Hypothalamus (tissue), 51 donors: ENCODE data around the gene HIBCH.
A peak's percentile ranks its signal among the peaks of the same experiment; 100 is the strongest.
"Not testable (repeated sequence)": the region's sequence is repeated elsewhere in the genome, so short reads cannot be mapped to it uniquely, and the experiment has no call there.

Experiments used
- DNase-seq, 51 donors: peaks; one replicate each; lab custom pipeline; 2025; lab: John Stamatoyannopoulos, UW

HIBCH gene

GRCh38 chr2:190319555-190320498 lies at the start of gene HIBCH:
Gene HIBCH, minus strand, starts transcription at chr2:190319826. Its CDS starts 76 bp downstream, at chr2:190319750.
- DNase-seq, result peak; percentile 81 to 99 (median 96)

GRCh38 chr2:190367091-190367490 lies 47.5 kb upstream of the HIBCH start:
- DNase-seq, result no peak

- no peak for DNase-seq
These were observed 46.7 kb upstream of the HIBCH start for GRCh38 chr2:190366248-190366753.

DNA sequence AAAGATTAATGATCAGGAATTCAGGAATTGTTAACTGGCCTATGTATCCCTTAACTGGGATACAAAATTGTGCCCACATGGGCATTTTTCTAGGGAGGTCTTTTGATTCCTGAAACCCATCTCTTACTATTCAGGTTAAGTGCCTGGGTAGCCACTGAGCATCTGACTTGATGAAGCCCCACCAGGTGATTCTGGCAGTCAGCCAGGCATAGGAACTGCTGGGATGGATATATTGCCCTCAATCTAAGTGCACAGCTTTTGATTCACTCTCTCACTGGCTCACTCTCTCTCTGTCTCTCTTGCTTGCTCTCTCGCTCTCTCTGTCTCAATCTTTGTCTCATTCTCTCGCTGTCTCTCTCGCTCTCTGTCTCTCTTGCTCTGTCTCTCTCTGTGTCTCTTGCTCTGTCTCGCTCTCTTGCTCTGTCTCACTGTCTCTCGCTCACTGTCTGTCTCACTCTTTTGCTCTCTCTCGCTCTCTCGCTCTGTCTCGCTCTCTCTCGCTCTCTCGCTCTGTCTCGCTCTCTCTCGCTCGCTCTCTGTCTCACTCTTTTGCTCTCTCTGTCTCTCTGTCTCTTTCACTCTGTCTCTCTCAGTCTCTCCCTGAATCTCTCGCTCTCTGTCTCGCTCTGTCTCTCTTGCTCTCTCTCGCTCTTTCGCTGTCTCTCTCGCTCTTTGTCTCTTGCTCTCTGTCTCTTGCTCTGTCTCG lies 46.0 kb upstream of the HIBCH start:
- no peak for DNase-seq

DNA sequence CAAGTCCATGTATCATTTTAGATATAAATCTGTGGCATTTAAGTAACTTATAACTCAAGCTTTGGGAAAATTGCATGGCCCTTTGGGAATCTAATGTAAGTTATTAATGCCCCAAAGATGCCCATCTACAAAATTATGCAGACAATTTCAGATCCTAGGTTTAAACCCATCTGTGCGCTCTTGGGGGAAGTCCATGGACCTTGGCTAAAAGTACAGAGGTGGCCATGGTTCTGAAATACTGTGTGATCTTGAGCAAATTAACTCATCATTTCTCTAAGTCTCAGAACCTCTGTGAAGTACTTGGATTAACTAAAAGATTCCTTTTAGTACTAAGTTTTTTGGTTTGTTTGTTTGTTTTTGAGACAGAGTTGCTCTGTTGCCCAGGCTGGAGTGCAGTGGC lies 43.3 kb upstream of the HIBCH start:
- DNase-seq, result no peak

DNA sequence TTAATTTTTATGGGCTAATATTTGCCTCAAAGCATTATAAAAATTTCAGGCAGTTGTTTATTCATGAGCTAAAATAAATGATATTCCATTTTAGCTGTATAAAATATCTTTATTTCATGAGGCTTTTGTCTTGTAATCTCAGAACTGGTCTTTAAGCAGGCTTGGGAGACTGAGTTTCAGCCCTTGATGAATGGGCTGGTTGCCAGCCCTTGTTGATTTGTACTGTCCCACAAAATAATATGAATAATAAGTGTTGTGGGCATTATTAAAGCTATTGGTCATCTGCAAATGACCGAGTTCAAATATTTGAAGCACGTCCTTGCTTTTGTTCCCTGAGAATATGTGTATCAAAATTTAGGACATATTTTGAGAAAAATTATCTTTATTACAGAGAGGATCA lies 41.9 kb upstream of the HIBCH start:
- no peak for DNase-seq

- no peak for DNase-seq
These were observed 41.3 kb upstream of the HIBCH start for GRCh38 chr2:190360965-190361364.

GRCh38 chr2:190360561-190360960 lies 40.9 kb upstream of the HIBCH start:
- no peak for DNase-seq

- not testable (repeated sequence) for DNase-seq
These were observed 39.2 kb upstream of the HIBCH start for GRCh38 chr2:190358655-190359448.

- DNase-seq, result no peak
These were observed 38.0 kb upstream of the HIBCH start for GRCh38 chr2:190357600-190357999.

DNA sequence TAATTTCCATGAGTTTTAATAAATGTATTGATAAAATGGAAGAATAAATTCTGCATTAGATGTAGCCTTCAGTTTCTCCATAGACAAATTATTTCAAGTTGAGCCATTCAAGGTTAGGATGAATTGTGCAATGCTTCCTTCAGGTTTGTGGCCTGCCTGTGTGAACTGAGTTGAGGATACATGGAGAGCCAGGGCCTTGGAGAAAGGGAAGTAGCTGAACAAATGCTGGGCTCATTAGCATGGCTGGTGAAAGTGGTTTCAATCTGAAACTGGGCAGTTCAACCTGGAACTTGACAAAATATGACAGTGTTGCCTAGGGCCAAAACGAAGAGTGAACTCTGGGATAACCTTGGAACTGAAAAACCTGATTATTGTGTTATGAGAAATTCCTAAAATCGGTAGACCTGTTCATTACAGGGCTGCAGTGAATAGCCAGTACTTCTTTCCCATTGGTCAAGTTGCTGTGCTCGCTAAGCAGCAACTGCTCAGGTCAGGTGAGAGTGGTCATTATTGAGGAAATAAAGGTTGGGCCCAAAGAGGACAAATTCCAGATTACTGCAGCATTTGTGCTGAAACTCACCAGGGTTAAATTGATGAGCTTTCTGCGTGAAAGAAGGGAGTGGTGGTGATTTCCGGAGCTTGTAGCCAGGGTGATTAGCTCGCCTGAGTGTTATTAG lies 36.5 kb upstream of the HIBCH start:
- peak in 2 of 51 donors; percentile 10 to 19 for DNase-seq

DNA sequence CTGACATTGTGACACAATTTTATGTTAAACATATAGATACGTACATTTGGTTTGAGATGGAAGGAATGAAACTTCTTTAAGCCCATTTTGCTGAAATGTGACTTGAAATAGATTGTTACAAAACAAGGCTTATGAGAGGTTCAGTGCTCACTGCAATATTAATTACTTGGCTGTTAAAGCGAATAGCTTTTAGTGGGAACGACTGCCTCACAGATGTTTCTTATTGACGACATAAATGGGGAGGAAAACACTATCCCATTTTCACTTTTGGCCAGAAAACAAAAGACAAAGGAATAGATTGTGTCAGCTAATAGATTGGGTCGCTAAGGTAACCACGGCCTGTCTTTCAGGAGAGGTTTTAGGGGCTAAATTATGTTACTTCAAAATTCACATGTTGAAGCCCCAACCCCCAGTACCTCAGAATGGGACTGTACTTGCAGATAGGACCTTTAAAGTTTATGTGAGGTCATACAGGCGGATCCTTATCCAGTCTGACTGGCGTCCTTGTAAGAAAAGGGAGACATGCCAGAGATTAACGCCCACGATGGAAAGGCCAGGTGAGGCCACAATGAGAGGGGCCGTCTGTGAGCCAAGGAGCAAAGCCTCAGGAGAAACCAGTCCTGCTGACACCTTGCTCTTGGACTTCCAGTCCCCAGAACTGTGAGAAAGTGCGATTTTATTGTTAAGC lies 34.5 kb upstream of the HIBCH start:
- peak in 3 of 51 donors; percentile 6 to 62 (median 21) for DNase-seq

GRCh38 chr2:190353537-190353899 lies 33.9 kb upstream of the HIBCH start:
- peak in 1 of 51 donors; percentile 48 for DNase-seq

GRCh38 chr2:190352668-190353536 lies 33.3 kb upstream of the HIBCH start:
- DNase-seq, result peak in 8 of 51 donors; percentile 14 to 67 (median 33)

GRCh38 chr2:190351955-190352354 lies 32.3 kb upstream of the HIBCH start:
- DNase-seq, result no peak

GRCh38 chr2:190350371-190350770 lies 30.7 kb upstream of the HIBCH start:
- DNase-seq, result peak in 1 of 51 donors; percentile 10

- peak in 32 of 51 donors; percentile 8 to 84 (median 64) for DNase-seq
These were observed 24.7 kb upstream of the HIBCH start for GRCh38 chr2:190344276-190344827.
